B cell (primary cell): ENCODE results near the gene PDZD4. TPM values are rescaled to one million over a fixed set of nuclear protein-coding genes. Genes with fewer than 3 reads are reported as not detected.

Source experiments
- ATAC-seq: fragments of 200-7000 bp; cut with Tn5 transposase; one replicate; pipeline ENCODE4 v1.10.0; 2021; ENCODE audit warnings: low read depth, mild to moderate bottlenecking, moderate number of reproducible peaks, moderate library complexity
- CTCF ChIA-PET: fragments of 350-600 bp; sonication (Branson Sonifier 250); formaldehyde crosslinking; loops from one replicate; lab custom pipeline; 2021; ENCODE audit warnings: antibody characterized with exemption, inconsistent platforms; lab: Charles Lee
- POLR2A ChIA-PET: fragments of 350-600 bp; sonication (Branson Sonifier 250); formaldehyde crosslinking; loops from one replicate; lab custom pipeline; 2021; ENCODE audit warnings: antibody characterized with exemption; lab: Charles Lee
- DNase-seq: peaks from one replicate; pipeline ENCODE4 v3.0.0; 2013
- H2AFZ ChIP-seq: 2 replicates; pipeline ENCODE4 v1.6.1; 2012; ENCODE audit warnings: mild to moderate bottlenecking, low read depth, low read length; ENCODE audit not compliant: insufficient read depth, poor library complexity, severe bottlenecking
- H3K27ac ChIP-seq, 2 donors: 1 replicate in 1 of 2; 2 replicates in 1 of 2; pipeline ENCODE4 v1.5.1; 2012 to 2013; ENCODE audit warnings: low read length in 2 of 2, mild to moderate bottlenecking in 2 of 2, moderate library complexity in 1 of 2
- H3K27me3 ChIP-seq, 4 experiments: fragments of 200-600 bp in 1 of 4; sonication (generic) in 1 of 4; replicated peaks in 1 of 4; 1 replicate in 2 of 4; 2 replicates in 2 of 4; pipeline versions ENCODE4 v1.6.1 to v1.7.0; 2013 to 2016; ENCODE audit warnings: low read length in 3 of 4, mild to moderate bottlenecking in 2 of 4, mixed read lengths in 1 of 4, moderate library complexity in 1 of 4; ENCODE audit not compliant: insufficient read depth in 4 of 4, control insufficient read depth in 3 of 4; ENCODE audit errors: control extremely low read depth in 1 of 4
- H3K36me3 ChIP-seq, 2 experiments: replicated peaks in 1 of 2; 1 replicate in 1 of 2; 2 replicates in 1 of 2; pipeline versions ENCODE4 v1.6.1 to v1.7.1; 2013; ENCODE audit warnings: low read length in 1 of 2; ENCODE audit not compliant: insufficient read depth in 2 of 2, control insufficient read depth in 1 of 2; ENCODE audit errors: control extremely low read depth in 1 of 2, extremely low read depth in 1 of 2
- H3K4me1 ChIP-seq, 2 donors: fragments of 200-600 bp in 1 of 2; sonication (generic) in 1 of 2; 1 replicate in 1 of 2; 2 replicates in 1 of 2; pipeline versions ENCODE4 v1.5.1 to v1.6.1; 2013 to 2017; ENCODE audit warnings: low read length in 2 of 2; ENCODE audit not compliant: control insufficient read depth in 2 of 2, insufficient read depth in 2 of 2
- H3K4me2 ChIP-seq: replicated peaks from 2 replicates; pipeline ENCODE3; 2012; ENCODE audit warnings: mild to moderate bottlenecking, low read depth, low read length; ENCODE audit not compliant: poor library complexity, severe bottlenecking
- H3K4me3 ChIP-seq, 5 experiments: fragments of 200-600 bp in 1 of 5; sonication (generic) in 1 of 5; 1 replicate in 3 of 5; 2 replicates in 2 of 5; pipeline versions ENCODE4 v1.5.1 to v1.7.0; 2011 to 2016; ENCODE audit warnings: low read length in 4 of 5, mild to moderate bottlenecking in 4 of 5, low read depth in 2 of 5, control low read depth in 1 of 5, moderate library complexity in 1 of 5; ENCODE audit not compliant: insufficient read depth in 1 of 5; ENCODE audit errors: control extremely low read depth in 1 of 5, extremely low read depth in 1 of 5
- H3K79me2 ChIP-seq: fragments of 200-600 bp; sonication (generic); one replicate; pipeline ENCODE4 v1.6.0; 2016; ENCODE audit warnings: low read length; ENCODE audit not compliant: control insufficient read depth, insufficient read depth
- H3K9ac ChIP-seq: fragments of 200-600 bp; sonication (generic); 2 replicates; pipeline ENCODE4 v1.6.1; 2017; ENCODE audit warnings: mild to moderate bottlenecking, low read length, moderate library complexity
- H3K9me3 ChIP-seq, 3 donors: one replicate each; pipeline versions ENCODE4 v1.6.1 to v1.7.1; 2013; ENCODE audit warnings: low read length in 2 of 3; ENCODE audit not compliant: control insufficient read depth in 2 of 3, insufficient read depth in 1 of 3; ENCODE audit errors: control extremely low read depth in 1 of 3
- H4K20me1 ChIP-seq: 2 replicates; pipeline ENCODE4 v1.6.0; 2012; ENCODE audit warnings: mild to moderate bottlenecking, low read length; ENCODE audit not compliant: insufficient read depth, control insufficient read depth, poor library complexity, severe bottlenecking
- H3K27ac Mint-ChIP-seq: one replicate; pipeline ENCODE4 v1.8.0; 2021; ENCODE audit warnings: mixed read lengths
- H3K27me3 Mint-ChIP-seq: one replicate; pipeline ENCODE4 v1.8.0; 2021; ENCODE audit warnings: mixed read lengths
- H3K4me1 Mint-ChIP-seq: one replicate; pipeline ENCODE4 v1.8.0; 2021; ENCODE audit warnings: mixed read lengths
- H3K4me3 Mint-ChIP-seq: one replicate; pipeline ENCODE4 v1.8.0; 2021; ENCODE audit warnings: mixed read lengths
- H3K9me3 Mint-ChIP-seq: one replicate; pipeline ENCODE4 v1.8.0; 2022; ENCODE audit warnings: mixed read lengths; ENCODE audit not compliant: insufficient read depth
- EZH2 ChIP-seq: IDR thresholded peaks from 2 replicates; pipeline ENCODE4 v1.6.1; 2012; ENCODE audit warnings: borderline replicate concordance, low read depth, mild to moderate bottlenecking, moderate library complexity, low read length; ENCODE audit not compliant: insufficient read depth, poor library complexity, severe bottlenecking
- WGBS: methylation state at CpG from one replicate; pipeline ENCODE4 v1.1.5; 2013; ENCODE audit warnings: missing lambda C conversion rate; ENCODE audit not compliant: insufficient coverage; 5-methylcytosine and 5-hydroxymethylcytosine counted together
- intact Hi-C: fragments of 100-400 bp; cut with micrococcal nuclease; formaldehyde crosslinking; loops from one replicate; pipeline ENCODE4 v1.10.0; 2022
- polyA plus RNA-seq: library from polyadenylated mRNA; depleted of rRNA; stranded (reverse); fragments of >200 nt; gene quantifications from 2 replicates; pipeline ENCODE4 v1.2.3, GENCODE V29; 2012
- total RNA-seq, 2 donors: library from RNA; stranded (reverse); fragments of 120-200 nt in 1 of 2; gene quantifications; 1 replicate in 1 of 2; 2 replicates in 1 of 2; pipeline versions ENCODE4 v1.2.3 to v1.2.4, GENCODE V29; 2013 to 2022
- TF ChIP-seq, protein P1 (sequence below): fragments of 200-600 bp; IDR thresholded peaks from one replicate; pipeline ENCODE4 v1.8.0; 2022; ENCODE audit warnings: antibody characterized with exemption, mild to moderate bottlenecking

PDZD4 gene
- total and polyA plus RNA-seq, 2 donors (not counting 1 experiment from before 2014, with no cell fraction given): 0.36 TPM; not detected in 1

DNA sequence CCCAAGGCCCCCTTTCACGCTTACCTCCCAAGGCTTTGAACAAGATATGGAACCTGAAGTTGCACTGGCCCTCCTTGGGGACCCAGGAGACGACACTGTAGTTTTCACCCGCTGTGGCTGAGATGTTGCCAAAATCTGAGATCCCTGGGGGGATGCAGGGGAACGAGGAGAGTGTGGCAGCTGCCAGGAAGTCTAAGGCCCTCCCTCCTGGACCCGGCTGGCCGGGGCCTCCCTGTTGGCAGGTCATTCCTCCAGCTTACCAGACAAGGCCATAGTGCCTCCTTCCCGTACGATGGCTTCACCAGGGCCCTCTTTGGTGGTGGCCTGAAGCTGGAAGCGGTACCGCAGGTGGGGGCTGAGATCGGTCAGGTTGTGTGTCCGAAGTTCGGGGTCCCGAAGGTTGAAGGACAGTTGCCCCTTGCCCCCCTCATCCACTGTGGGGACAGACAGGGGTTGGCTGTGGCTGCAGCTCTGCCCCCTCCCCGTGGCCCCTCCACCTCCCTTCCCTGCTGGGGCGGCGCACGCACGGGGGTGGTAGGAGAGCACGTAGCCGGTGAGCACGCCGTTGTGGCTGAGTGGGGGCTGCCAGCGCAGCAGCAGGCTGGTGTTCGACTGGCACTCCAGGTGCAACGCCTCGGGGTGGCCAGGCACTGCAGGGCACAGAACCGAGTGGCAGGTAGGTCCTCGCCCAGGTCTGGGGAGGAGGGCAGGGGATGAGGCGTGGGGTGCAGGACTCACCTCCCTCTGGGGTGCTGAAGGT, 34.4 kb upstream of the PDZD4 start:
- H3K4me2 ChIP-seq: no peak overlapping the region
- no peaks in the 10 kb centered on the region for H3K79me2 ChIP-seq
- no peak overlapping the region for H3K9ac ChIP-seq
- no peaks in the 10 kb centered on the region for H4K20me1 ChIP-seq
- H2AFZ ChIP-seq: no peak overlapping the region
- no peak for ATAC-seq
- ChIA-PET CTCF (no interaction called here), POLR2A (no interaction called here)
- no peaks in the 10 kb centered on the region for H3K36me3 ChIP-seq
- no peaks in the 10 kb centered on the region for H3K4me1 Mint-ChIP-seq
- no peaks in the 10 kb centered on the region for H3K27me3 ChIP-seq
- H3K4me1 ChIP-seq: no peaks in the 10 kb centered on the region
- H3K9me3 Mint-ChIP-seq: no peaks in the 10 kb centered on the region
- no peaks in the 10 kb centered on the region for H3K27me3 Mint-ChIP-seq
- no peak overlapping the region for H3K4me3 ChIP-seq
- H3K4me3 Mint-ChIP-seq: no peak overlapping the region
- no peak for TF ChIP-seq EZH2
- TF ChIP-seq, protein P1, sequence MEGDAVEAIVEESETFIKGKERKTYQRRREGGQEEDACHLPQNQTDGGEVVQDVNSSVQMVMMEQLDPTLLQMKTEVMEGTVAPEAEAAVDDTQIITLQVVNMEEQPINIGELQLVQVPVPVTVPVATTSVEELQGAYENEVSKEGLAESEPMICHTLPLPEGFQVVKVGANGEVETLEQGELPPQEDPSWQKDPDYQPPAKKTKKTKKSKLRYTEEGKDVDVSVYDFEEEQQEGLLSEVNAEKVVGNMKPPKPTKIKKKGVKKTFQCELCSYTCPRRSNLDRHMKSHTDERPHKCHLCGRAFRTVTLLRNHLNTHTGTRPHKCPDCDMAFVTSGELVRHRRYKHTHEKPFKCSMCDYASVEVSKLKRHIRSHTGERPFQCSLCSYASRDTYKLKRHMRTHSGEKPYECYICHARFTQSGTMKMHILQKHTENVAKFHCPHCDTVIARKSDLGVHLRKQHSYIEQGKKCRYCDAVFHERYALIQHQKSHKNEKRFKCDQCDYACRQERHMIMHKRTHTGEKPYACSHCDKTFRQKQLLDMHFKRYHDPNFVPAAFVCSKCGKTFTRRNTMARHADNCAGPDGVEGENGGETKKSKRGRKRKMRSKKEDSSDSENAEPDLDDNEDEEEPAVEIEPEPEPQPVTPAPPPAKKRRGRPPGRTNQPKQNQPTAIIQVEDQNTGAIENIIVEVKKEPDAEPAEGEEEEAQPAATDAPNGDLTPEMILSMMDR: no peak
- no peak overlapping the region for H3K27ac Mint-ChIP-seq
- H3K27ac ChIP-seq: no peak overlapping the region
- intact Hi-C loops: no loop called here
- H3K9me3 ChIP-seq: no peaks in the 10 kb centered on the region
- 81% methylated on average over 7 of the region's 30 CpGs for WGBS
- no peak for DNase-seq

- Histone ChIP-seq H3K9ac (no peak overlapping the region), H3K4me2 (no peak overlapping the region), H3K9me3 (no peaks in the 10 kb centered on the region), H3K27me3 (no peaks in the 10 kb centered on the region), H4K20me1 (no peaks in the 10 kb centered on the region), H3K79me2 (no peaks in the 10 kb centered on the region), H2AFZ (no peak overlapping the region), H3K4me1 (no peaks in the 10 kb centered on the region), H3K4me3 (no peak overlapping the region), H3K27ac (no peak overlapping the region), H3K36me3 (no peaks in the 10 kb centered on the region)
- ATAC-seq (no peak), DNase-seq (no peak)
- Mint-ChIP-seq H3K27me3 (no peaks in the 10 kb centered on the region), H3K4me1 (no peaks in the 10 kb centered on the region), H3K4me3 (no peak overlapping the region), H3K27ac (no peak overlapping the region), H3K9me3 (no peaks in the 10 kb centered on the region)
- CTCF ChIA-PET: no interaction called here
- TF ChIP-seq EZH2: no peak
- TF ChIP-seq, protein P1: no peak
- 98% methylated on average over 5 of the region's 10 CpGs for WGBS
- POLR2A ChIA-PET: no interaction called here
- intact Hi-C loops: no loop called here
Observed at GRCh38 chrX:153864101-153864500, 33.8 kb upstream of the PDZD4 start.
